CD8-positive, alpha-beta memory T cell (primary cell): Measurements from ENCODE around the gene PRRX2. TPM values are rescaled to one million over a fixed set of nuclear protein-coding genes. Genes with fewer than 3 reads are reported as not detected.
"Not testable (repeated sequence)": the region's sequence is repeated elsewhere in the genome, so short reads cannot be mapped to it uniquely, and the experiment has no call there.

Experiments used
- CTCF ChIA-PET: fragments of 350-600 bp; sonication (Branson Sonifier 250); formaldehyde crosslinking; loops from one replicate; lab custom pipeline; 2021; ENCODE audit warnings: antibody characterized with exemption; lab: Charles Lee
- POLR2A ChIA-PET: fragments of 350-600 bp; sonication (Branson Sonifier 250); formaldehyde crosslinking; loops from one replicate; lab custom pipeline; 2021; ENCODE audit warnings: antibody characterized with exemption; lab: Charles Lee
- DNase-seq, 5 donors: peaks; one replicate each; pipeline versions ENCODE4 v3.0.0 to v3.0.0-alpha.2; 2020 to 2022; ENCODE audit warnings: mixed read lengths in 1 of 5
- H3K27ac ChIP-seq: one replicate; pipeline ENCODE4 v1.7.0; 2013; ENCODE audit warnings: low read depth, mild to moderate bottlenecking, low read length, moderate library complexity
- H3K27me3 ChIP-seq: 2 replicates; pipeline ENCODE4 v1.7.0; 2013; ENCODE audit warnings: low read length, mild to moderate bottlenecking; ENCODE audit not compliant: insufficient read depth, poor library complexity, severe bottlenecking
- H3K36me3 ChIP-seq: 2 replicates; pipeline ENCODE4 v1.7.0; 2013; ENCODE audit warnings: mild to moderate bottlenecking, low read length, moderate library complexity; ENCODE audit not compliant: insufficient read depth
- H3K4me1 ChIP-seq: 2 replicates; pipeline ENCODE4 v1.7.0; 2013; ENCODE audit warnings: mild to moderate bottlenecking, low read length, moderate library complexity; ENCODE audit not compliant: insufficient read depth
- H3K4me3 ChIP-seq: 2 replicates; pipeline ENCODE4 v1.7.0; 2013; ENCODE audit warnings: mild to moderate bottlenecking, low read length
- H3K9me3 ChIP-seq: 2 replicates; pipeline ENCODE4 v1.7.0; 2013; ENCODE audit warnings: mild to moderate bottlenecking, low read length
- H3K27ac Mint-ChIP-seq, 8 donors: one replicate each; pipeline ENCODE4 v1.8.0; 2020 to 2021; ENCODE audit warnings: mixed read lengths in 8 of 8, mild to moderate bottlenecking in 6 of 8, inconsistent platforms in 3 of 8, moderate library complexity in 3 of 8
- H3K27me3 Mint-ChIP-seq, 2 donors: one replicate each; pipeline ENCODE4 v1.8.0; 2020 to 2021; ENCODE audit warnings: mixed read lengths in 2 of 2, mild to moderate bottlenecking in 1 of 2, moderate library complexity in 1 of 2
- H3K36me3 Mint-ChIP-seq, 3 donors: one replicate each; pipeline ENCODE4 v1.8.0; 2020 to 2021; ENCODE audit warnings: mixed read lengths in 3 of 3, inconsistent platforms in 1 of 3, mild to moderate bottlenecking in 1 of 3
- H3K4me1 Mint-ChIP-seq, 3 donors: one replicate each; pipeline ENCODE4 v1.8.0; 2020 to 2021; ENCODE audit warnings: mixed read lengths in 3 of 3, inconsistent platforms in 1 of 3, mild to moderate bottlenecking in 1 of 3
- H3K4me3 Mint-ChIP-seq, 7 donors: one replicate each; pipeline ENCODE4 v1.8.0; 2020 to 2021; ENCODE audit warnings: mixed read lengths in 7 of 7, mild to moderate bottlenecking in 6 of 7, moderate library complexity in 4 of 7, inconsistent platforms in 2 of 7
- H3K9me3 Mint-ChIP-seq, 5 donors: one replicate each; pipeline ENCODE4 v1.8.0; 2020 to 2022; ENCODE audit warnings: mixed read lengths in 5 of 5, mild to moderate bottlenecking in 3 of 5, moderate library complexity in 2 of 5, inconsistent platforms in 1 of 5
- polyA plus RNA-seq: library from polyadenylated mRNA; unstranded; fragments of 300-500 nt; fragmentation: Illumina TruSeq; gene quantifications from one replicate; pipeline ENCODE4 v1.2.3, GENCODE V29; 2021
- total RNA-seq, 2 experiments: library from RNA; stranded (reverse); gene quantifications; one replicate each; pipeline ENCODE4 v1.2.3, GENCODE V29; 2021

The PRRX2 gene
- total and polyA plus RNA-seq, 3 experiments from 2014 or later = 0.35 to 0.66 TPM; not detected in 1

DNA sequence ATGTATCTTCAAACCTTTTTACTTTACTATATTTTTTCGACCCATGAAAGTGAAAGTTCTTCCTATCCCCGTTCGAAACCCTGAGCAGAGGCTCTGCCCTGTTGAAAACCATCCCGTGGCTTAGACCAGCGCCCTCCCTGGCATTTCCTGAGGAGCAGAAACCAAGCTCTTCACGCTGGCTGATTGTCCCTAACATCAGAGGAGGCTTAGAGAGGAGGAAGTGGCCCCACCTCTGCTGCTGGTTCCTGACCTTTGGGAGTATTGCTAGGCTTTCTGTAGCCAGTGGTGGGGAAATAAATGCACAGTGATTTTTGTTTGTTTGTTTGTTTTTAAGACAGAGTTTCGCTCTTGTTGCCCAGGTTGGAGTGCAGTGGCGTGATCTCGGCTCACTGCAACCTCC lies 91.6 kb downstream of the PRRX2 start:
- Histone ChIP-seq H3K36me3 (no peaks in the 10 kb centered on the region), H3K4me3 (no peak overlapping the region), H3K4me1 (peaks cover 11% of the 10 kb centered on the region), H3K27me3 (no peaks in the 10 kb centered on the region), H3K9me3 (no peaks in the 10 kb centered on the region), H3K27ac (no peak overlapping the region)
- DNase-seq = no peak
- CTCF ChIA-PET = interaction anchor here (1.0 kb wide), 1 partner anchor 17 kb away, joined by 3 read pairs; no protein-coding TSS in a partner anchor
- Mint-ChIP-seq H3K9me3 (no peaks in the 10 kb centered on the region), H3K27ac (peak overlapping the region in 2 of 8 donors; percentile 72 to 87), H3K36me3 (no peaks in the 10 kb centered on the region), H3K4me3 (peak overlapping the region in 1 of 7 donors; percentile 4), H3K27me3 (peaks cover 7 to 21% of the 10 kb centered on the region in 2 donors), H3K4me1 (peaks cover 8 to 14% (median 10%) of the 10 kb centered on the region in 3 donors)
- POLR2A ChIA-PET = no interaction called here

GRCh38 chr9:129759319-129759718 lies 93.9 kb downstream of the PRRX2 start:
- no peaks in the 10 kb centered on the region for H3K27me3 ChIP-seq
- Mint-ChIP-seq H3K27ac (peak overlapping the region in 1 of 8 donors; percentile 84), H3K4me1 (peaks cover 5 to 10% (median 6%) of the 10 kb centered on the region in 3 donors), H3K27me3 (peaks cover 5 to 8% of the 10 kb centered on the region in 2 donors), H3K36me3 (no peaks in the 10 kb centered on the region), H3K9me3 (no peaks in the 10 kb centered on the region), H3K4me3 (no peak overlapping the region)
- no peaks in the 10 kb centered on the region for H3K36me3 ChIP-seq
- H3K4me3 ChIP-seq = no peak overlapping the region
- POLR2A ChIA-PET = no interaction called here
- CTCF ChIA-PET = interaction anchor here (1.4 kb wide), 2 partner anchors 21 to 25 kb away, joined by 3 to 9 read pairs; no protein-coding TSS in a partner anchor
- no peaks in the 10 kb centered on the region for H3K9me3 ChIP-seq
- H3K4me1 ChIP-seq = peaks cover 5% of the 10 kb centered on the region
- no peak for DNase-seq
- H3K27ac ChIP-seq = no peak overlapping the region

DNA sequence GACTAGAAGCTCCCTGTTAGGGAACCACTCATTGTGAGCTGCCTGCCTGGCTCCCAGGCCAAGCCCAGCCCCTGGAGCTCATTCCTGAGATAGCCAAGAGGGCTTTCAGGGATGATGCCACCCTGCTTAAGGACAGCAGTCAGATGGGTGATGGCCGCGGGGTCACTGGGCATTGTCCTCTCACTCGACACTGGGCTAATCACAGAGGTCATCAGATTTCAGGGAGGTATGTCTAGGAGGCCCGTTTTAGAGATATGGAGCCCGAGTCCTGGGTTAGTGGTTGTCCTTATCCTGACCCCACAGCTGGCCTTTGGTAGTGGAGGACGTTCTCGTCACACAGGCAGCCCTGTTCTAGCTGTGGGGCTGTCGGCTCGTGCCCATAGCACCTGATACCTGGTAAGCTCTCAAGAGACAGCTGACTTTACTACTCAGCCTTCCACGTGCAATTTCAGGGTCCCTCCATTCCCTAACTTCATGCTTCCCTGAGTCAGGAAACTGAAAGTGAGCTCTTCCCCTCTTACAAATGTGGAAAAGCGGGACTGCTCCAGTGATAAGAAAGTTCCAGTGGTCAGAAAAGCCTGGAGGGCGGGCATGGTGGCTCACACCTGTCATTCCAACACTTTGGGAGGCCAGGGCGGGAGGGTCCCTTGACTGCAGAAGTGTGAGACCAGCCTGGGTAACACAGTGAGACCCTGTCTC lies 94.5 kb downstream of the PRRX2 start:
- Mint-ChIP-seq H3K9me3 (no peaks in the 10 kb centered on the region), H3K4me3 (no peak overlapping the region), H3K27ac (no peak overlapping the region), H3K36me3 (no peaks in the 10 kb centered on the region), H3K4me1 (peaks cover 5 to 10% (median 6%) of the 10 kb centered on the region in 3 donors), H3K27me3 (peaks cover 5 to 8% of the 10 kb centered on the region in 2 donors)
- CTCF ChIA-PET = interaction anchor here (1.4 kb wide), 2 partner anchors 22 to 24 kb away, joined by 3 to 9 read pairs; no protein-coding TSS in a partner anchor
- Histone ChIP-seq H3K4me3 (no peak overlapping the region), H3K36me3 (no peaks in the 10 kb centered on the region), H3K9me3 (no peaks in the 10 kb centered on the region), H3K4me1 (peaks cover 5% of the 10 kb centered on the region), H3K27me3 (no peaks in the 10 kb centered on the region), H3K27ac (no peak overlapping the region)
- DNase-seq = no peak
- POLR2A ChIA-PET = no interaction called here

GRCh38 chr9:129760784-129761183 lies 95.3 kb downstream of the PRRX2 start:
- CTCF ChIA-PET = interaction anchor here (1.6 kb wide), 1 partner anchor 15 kb away, joined by 3 read pairs; no protein-coding TSS in a partner anchor
- H3K36me3 Mint-ChIP-seq, H3K4me1 ChIP-seq, H3K9me3 Mint-ChIP-seq, H3K36me3 ChIP-seq, H3K4me3 Mint-ChIP-seq, POLR2A ChIA-PET, DNase-seq, H3K9me3 ChIP-seq, H3K4me3 ChIP-seq, H3K27me3 ChIP-seq, H3K4me1 Mint-ChIP-seq, H3K27ac Mint-ChIP-seq, H3K27me3 Mint-ChIP-seq, H3K27ac ChIP-seq: not testable (repeated sequence)

GRCh38 chr9:129761293-129761900 lies 96.0 kb downstream of the PRRX2 start:
- Histone ChIP-seq H3K27ac (no peak overlapping the region), H3K27me3 (no peaks in the 10 kb centered on the region), H3K9me3 (no peaks in the 10 kb centered on the region), H3K4me3 (no peak overlapping the region), H3K4me1 (peaks cover 5% of the 10 kb centered on the region), H3K36me3 (no peaks in the 10 kb centered on the region)
- no peaks in the 10 kb centered on the region for H3K9me3 Mint-ChIP-seq
- DNase-seq = no peak
- no peak overlapping the region for H3K4me3 Mint-ChIP-seq
- H3K4me1 Mint-ChIP-seq = peaks cover 5 to 10% (median 6%) of the 10 kb centered on the region in 3 donors
- ChIA-PET POLR2A (no interaction called here), CTCF (interaction anchor here (1.6 kb wide), 1 partner anchor 15 kb away, joined by 3 read pairs; no protein-coding TSS in a partner anchor)
- peaks cover 4 to 8% of the 10 kb centered on the region in 2 donors for H3K27me3 Mint-ChIP-seq
- H3K36me3 Mint-ChIP-seq = no peaks in the 10 kb centered on the region
- no peak overlapping the region for H3K27ac Mint-ChIP-seq

GRCh38 chr9:129761901-129762369 lies 96.5 kb downstream of the PRRX2 start:
- Mint-ChIP-seq H3K4me1 (peaks cover 4 to 8% (median 5%) of the 10 kb centered on the region in 3 donors), H3K4me3 (no peak overlapping the region), H3K27ac (no peak overlapping the region), H3K9me3 (no peaks in the 10 kb centered on the region), H3K36me3 (no peaks in the 10 kb centered on the region), H3K27me3 (peaks cover 5 to 8% of the 10 kb centered on the region in 2 donors)
- Histone ChIP-seq H3K9me3 (no peaks in the 10 kb centered on the region), H3K27ac (no peak overlapping the region), H3K27me3 (no peaks in the 10 kb centered on the region), H3K4me1 (peaks cover 4% of the 10 kb centered on the region), H3K36me3 (no peaks in the 10 kb centered on the region), H3K4me3 (no peak overlapping the region)
- no peak for DNase-seq
- CTCF ChIA-PET = interaction anchor here (1.6 kb wide), 1 partner anchor 14 kb away, joined by 3 read pairs; no protein-coding TSS in a partner anchor
- POLR2A ChIA-PET = interaction anchor here (0.7 kb wide), 1 partner anchor 28 kb away, joined by 3 read pairs; no protein-coding TSS in a partner anchor

GRCh38 chr9:129762370-129762984 lies 97.0 kb downstream of the PRRX2 start:
- H3K4me3 Mint-ChIP-seq = peak overlapping the region in 1 of 7 donors; percentile 36
- not testable (repeated sequence) for H3K36me3 Mint-ChIP-seq, H3K4me1 Mint-ChIP-seq, H3K27ac ChIP-seq, DNase-seq, H3K27me3 Mint-ChIP-seq, H3K9me3 Mint-ChIP-seq, H3K4me1 ChIP-seq, H3K4me3 ChIP-seq, H3K9me3 ChIP-seq, H3K27me3 ChIP-seq, H3K36me3 ChIP-seq
- H3K27ac Mint-ChIP-seq = peak overlapping the region in 1 of 8 donors; percentile 51
- POLR2A ChIA-PET = interaction anchor here (0.7 kb wide), 1 partner anchor 29 kb away, joined by 3 read pairs; no protein-coding TSS in a partner anchor
- CTCF ChIA-PET = interaction anchor here (0.8 to 1.6 kb wide), 2 partner anchors 14 to 21 kb away, joined by 3 to 4 read pairs; no protein-coding TSS in a partner anchor
